Ishikawa (cell line): ENCODE measurements around the gene NRG4.

ENCODE experiments used
- CEBPB ChIP-seq: IDR thresholded peaks from 2 replicates; pipeline ENCODE4 v1.6.1; 2012
- CREB1 ChIP-seq: IDR thresholded peaks from 2 replicates; pipeline ENCODE4 v1.6.1; 2012; ENCODE audit warnings: low read depth
- EGR1 ChIP-seq: IDR thresholded peaks from 2 replicates; pipeline ENCODE4 v1.6.1; 2012
- EP300 ChIP-seq: IDR thresholded peaks from 2 replicates; pipeline ENCODE4 v1.6.1; 2012; ENCODE audit warnings: borderline replicate concordance
- FOXM1 ChIP-seq: IDR thresholded peaks from 2 replicates; pipeline ENCODE4 v1.6.1; 2012; ENCODE audit warnings: low read depth, borderline replicate concordance
- NFIC ChIP-seq: IDR thresholded peaks from 2 replicates; pipeline ENCODE4 v1.6.1; 2012
- RAD21 ChIP-seq: IDR thresholded peaks from 2 replicates; pipeline ENCODE4 v1.6.1; 2012; ENCODE audit warnings: low read depth
- REST ChIP-seq: IDR thresholded peaks from 2 replicates; pipeline ENCODE4 v1.6.1; 2012; ENCODE audit warnings: low read depth, mild to moderate bottlenecking
- TAF1 ChIP-seq: IDR thresholded peaks from 2 replicates; pipeline ENCODE4 v1.6.1; 2012; ENCODE audit warnings: low read depth, mild to moderate bottlenecking
- TCF12 ChIP-seq: IDR thresholded peaks from 2 replicates; pipeline ENCODE4 v1.6.1; 2012; ENCODE audit warnings: low read depth
- TEAD4 ChIP-seq: IDR thresholded peaks from 2 replicates; pipeline ENCODE4 v1.6.1; 2012
- YY1 ChIP-seq: IDR thresholded peaks from 2 replicates; pipeline ENCODE4 v1.6.1; 2012; ENCODE audit warnings: low read depth
- ZBTB7A ChIP-seq: IDR thresholded peaks from 2 replicates; pipeline ENCODE4 v1.6.1; 2012; ENCODE audit warnings: low read depth
- TF ChIP-seq, protein P1 (sequence below): IDR thresholded peaks from 2 replicates; pipeline ENCODE4 v1.6.1; 2012
- TF ChIP-seq, protein P2 (sequence below): IDR thresholded peaks from 2 replicates; pipeline ENCODE4 v1.6.1; 2012

The NRG4 gene

DNA sequence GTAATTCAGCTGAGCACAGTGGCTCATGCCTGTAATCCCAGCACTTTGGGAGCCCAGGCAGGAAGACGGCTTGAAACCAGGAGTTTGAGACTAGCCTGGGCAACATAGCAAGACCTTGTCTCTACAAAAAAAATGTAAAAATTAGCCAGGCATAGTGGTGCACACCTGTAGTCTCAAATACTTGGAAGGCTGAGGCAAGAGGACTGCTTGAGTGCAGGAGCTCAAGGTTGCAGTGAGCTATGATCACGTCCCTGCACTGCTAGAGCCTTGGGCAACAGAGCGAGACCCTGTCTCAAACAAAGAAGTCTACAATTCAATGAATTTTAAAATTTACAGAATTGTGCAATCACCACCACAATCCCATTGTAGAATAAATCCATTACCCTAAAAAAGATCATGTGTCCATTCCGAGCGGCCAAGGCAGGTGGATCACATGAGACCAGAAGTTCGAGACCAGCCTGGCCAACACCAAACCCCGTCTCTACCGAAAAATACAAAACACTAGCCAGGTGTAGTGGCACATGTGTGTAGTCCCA is 63.4 kb downstream of the NRG4 start:
- TF ChIP-seq, protein P1, sequence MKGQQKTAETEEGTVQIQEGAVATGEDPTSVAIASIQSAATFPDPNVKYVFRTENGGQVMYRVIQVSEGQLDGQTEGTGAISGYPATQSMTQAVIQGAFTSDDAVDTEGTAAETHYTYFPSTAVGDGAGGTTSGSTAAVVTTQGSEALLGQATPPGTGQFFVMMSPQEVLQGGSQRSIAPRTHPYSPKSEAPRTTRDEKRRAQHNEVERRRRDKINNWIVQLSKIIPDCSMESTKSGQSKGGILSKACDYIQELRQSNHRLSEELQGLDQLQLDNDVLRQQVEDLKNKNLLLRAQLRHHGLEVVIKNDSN = no peak
- TF ChIP-seq REST (no peak), ZBTB7A (no peak), NFIC (no peak), EP300 (no peak), TAF1 (no peak), RAD21 (no peak)

DNA sequence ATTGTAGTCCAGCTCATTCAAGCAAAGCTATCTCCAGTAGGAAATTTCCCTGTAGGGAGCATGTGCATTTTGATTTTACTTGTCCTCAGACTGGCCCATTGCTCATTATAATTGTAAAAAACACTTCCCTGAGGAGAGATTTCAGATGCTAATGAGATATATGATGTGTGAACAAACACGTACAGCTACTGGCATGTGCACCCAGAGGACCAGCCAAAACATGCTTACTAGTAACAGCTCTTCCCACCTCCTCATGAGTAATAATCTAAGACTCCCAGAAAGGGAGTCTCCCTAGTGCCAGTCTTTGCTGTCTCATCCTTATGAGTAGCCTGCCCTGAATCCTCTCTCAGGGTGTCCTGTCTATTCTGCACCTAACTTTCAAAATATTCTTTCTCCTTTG is 65.1 kb downstream of the NRG4 start:
- TF ChIP-seq, protein P2, sequence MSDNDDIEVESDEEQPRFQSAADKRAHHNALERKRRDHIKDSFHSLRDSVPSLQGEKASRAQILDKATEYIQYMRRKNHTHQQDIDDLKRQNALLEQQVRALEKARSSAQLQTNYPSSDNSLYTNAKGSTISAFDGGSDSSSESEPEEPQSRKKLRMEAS = no peak
- no peak for TF ChIP-seq EGR1
- no peak for TF ChIP-seq YY1
- no peak for TF ChIP-seq REST
- TF ChIP-seq EP300 = no peak
- TF ChIP-seq NFIC = no peak
- TF ChIP-seq, protein P1 = no peak
- no peak for TF ChIP-seq CREB1

DNA sequence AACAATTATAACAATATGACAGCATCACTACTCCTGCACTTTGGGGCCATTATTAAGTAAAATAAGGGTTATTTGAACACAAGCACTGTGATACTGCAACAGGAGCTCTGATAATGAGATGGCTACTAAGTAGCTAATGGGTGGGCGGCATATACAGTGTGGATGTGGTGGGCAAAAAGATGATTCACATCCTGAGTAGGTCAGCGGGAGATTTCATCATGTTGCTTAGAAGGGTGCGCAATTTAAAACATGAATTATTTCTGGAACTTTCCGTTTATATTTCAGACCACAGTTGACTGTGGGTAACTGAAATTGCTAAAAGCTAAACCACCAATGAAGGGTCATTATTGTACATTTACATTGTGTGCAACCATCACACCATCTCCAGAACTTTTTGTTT is 66.3 kb downstream of the NRG4 start:
- TF ChIP-seq EGR1 (no peak), TCF12 (no peak), NFIC (no peak), ZBTB7A (no peak), CEBPB (no peak), TAF1 (no peak), TEAD4 (no peak), CREB1 (no peak), RAD21 (no peak), EP300 (no peak), REST (no peak), FOXM1 (no peak)
- TF ChIP-seq, protein P1 = no peak
- TF ChIP-seq, protein P2 = no peak

- TF ChIP-seq TCF12 (no peak), NFIC (no peak)
- TF ChIP-seq, protein P2 = no peak
These were observed 68.5 kb downstream of the NRG4 start for GRCh38 chr15:75943713-75944215.

- TF ChIP-seq TAF1 (no peak), TEAD4 (no peak), CEBPB (no peak), FOXM1 (no peak), REST (no peak), CREB1 (no peak), NFIC (no peak), RAD21 (no peak), TCF12 (no peak), ZBTB7A (no peak), EGR1 (no peak), YY1 (no peak), EP300 (no peak)
- TF ChIP-seq, protein P2 = no peak
- TF ChIP-seq, protein P1 = no peak
These were observed 69.0 kb downstream of the NRG4 start for GRCh38 chr15:75943246-75943645.
